Measurements from ENCODE around the gene PPP3CA. TPM values are rescaled to one million over a fixed set of nuclear protein-coding genes. Genes with fewer than 3 reads are reported as not detected.

Gene PPP3CA
- total and polyA plus RNA-seq, 2 donors (not counting 1 experiment from before 2014, with no cell fraction given) = 66.4 to 79.3 TPM

DNA sequence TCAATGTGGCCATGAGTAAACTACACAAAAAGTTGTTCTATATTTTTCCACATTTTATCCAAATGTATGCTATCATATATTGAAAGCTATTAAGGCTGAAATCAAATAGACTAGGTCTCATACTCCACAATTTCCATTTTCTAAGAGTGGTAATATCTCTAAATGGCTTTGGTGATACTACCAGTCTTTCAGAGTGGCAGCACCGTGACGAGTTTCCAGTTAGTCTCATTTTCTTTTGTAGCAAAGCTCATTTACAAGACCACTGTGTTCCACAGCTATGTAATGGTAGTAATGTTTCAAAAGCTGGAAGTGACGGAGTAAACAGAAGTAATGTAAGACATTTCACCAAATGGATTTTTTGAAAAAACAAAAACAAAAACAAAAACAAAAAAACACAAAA lies 228.2 kb downstream of the PPP3CA start:
- Histone ChIP-seq H3K9ac (ENCODE audit: insufficient read depth, low read length) (no peak overlapping the region), H3K9me3 (ENCODE audit: control insufficient read depth, insufficient read depth, low read depth, low read length) (no peaks in the 10 kb centered on the region), H2AFZ (ENCODE audit: low read length) (no peak overlapping the region), H3K79me2 (ENCODE audit: control insufficient read depth, insufficient read depth, low read length) (no peaks in the 10 kb centered on the region), H3K36me3 (ENCODE audit: control insufficient read depth, insufficient read depth, low read length) (no peaks in the 10 kb centered on the region), H3K4me1 (ENCODE audit: control insufficient read depth, extremely low read depth, insufficient read depth, low read length) (no peaks in the 10 kb centered on the region), H3K27me3 (ENCODE audit: control insufficient read depth, insufficient read depth, low read length) (no peaks in the 10 kb centered on the region), H4K20me1 (ENCODE audit: control insufficient read depth, extremely low read depth, insufficient read depth, low read length) (no peaks in the 10 kb centered on the region), H3K27ac (ENCODE audit: insufficient read depth, low read length) (no peak overlapping the region), H3K4me3 (replicated peaks in 1 of 4; ENCODE audit: control extremely low read depth in 1 of 4, insufficient read depth in 1 of 4, low read depth in 3 of 4, low read length in 4 of 4) (no peak overlapping the region), H3K4me2 (ENCODE audit: extremely low read depth, insufficient read depth, low read length) (no peak overlapping the region)
- DNase-seq (ENCODE audit: low read depth in 2 of 2) = no peak
- TF ChIP-seq, protein P1, sequence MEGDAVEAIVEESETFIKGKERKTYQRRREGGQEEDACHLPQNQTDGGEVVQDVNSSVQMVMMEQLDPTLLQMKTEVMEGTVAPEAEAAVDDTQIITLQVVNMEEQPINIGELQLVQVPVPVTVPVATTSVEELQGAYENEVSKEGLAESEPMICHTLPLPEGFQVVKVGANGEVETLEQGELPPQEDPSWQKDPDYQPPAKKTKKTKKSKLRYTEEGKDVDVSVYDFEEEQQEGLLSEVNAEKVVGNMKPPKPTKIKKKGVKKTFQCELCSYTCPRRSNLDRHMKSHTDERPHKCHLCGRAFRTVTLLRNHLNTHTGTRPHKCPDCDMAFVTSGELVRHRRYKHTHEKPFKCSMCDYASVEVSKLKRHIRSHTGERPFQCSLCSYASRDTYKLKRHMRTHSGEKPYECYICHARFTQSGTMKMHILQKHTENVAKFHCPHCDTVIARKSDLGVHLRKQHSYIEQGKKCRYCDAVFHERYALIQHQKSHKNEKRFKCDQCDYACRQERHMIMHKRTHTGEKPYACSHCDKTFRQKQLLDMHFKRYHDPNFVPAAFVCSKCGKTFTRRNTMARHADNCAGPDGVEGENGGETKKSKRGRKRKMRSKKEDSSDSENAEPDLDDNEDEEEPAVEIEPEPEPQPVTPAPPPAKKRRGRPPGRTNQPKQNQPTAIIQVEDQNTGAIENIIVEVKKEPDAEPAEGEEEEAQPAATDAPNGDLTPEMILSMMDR (conservative IDR thresholded peaks at IDR 0.05 in 1 of 2, IDR thresholded peaks at IDR 0.05 in 1 of 2; ENCODE audit: low read depth in 1 of 2, low read length in 2 of 2) = no peak
- TF ChIP-seq EZH2 (IDR thresholded peaks at IDR 0.05; ENCODE audit: low read length, missing control alignments) = no peak

DNA sequence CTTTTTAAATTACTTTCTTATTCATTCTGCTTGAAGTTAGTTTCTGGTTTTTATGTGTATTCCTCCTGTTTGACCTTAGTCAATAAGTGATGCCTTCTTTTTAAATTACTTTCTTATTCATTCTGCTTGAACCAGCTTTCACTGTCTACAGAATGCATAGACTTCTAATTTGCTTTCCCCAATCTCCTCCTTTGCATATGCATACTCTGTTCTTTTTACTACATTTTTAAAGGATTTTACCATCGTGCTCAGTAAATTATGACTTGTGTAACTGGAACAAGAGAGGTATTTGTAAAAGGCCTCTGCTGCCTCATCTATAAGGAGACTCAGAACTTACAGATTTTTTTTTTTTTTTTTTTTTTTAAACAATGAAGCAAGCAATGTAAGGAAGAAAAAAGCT lies 228.7 kb downstream of the PPP3CA start:
- Histone ChIP-seq H3K9ac (ENCODE audit: insufficient read depth, low read length) (no peak overlapping the region), H3K9me3 (ENCODE audit: control insufficient read depth, insufficient read depth, low read depth, low read length) (no peaks in the 10 kb centered on the region), H3K4me2 (ENCODE audit: extremely low read depth, insufficient read depth, low read length) (no peak overlapping the region), H3K27ac (ENCODE audit: insufficient read depth, low read length) (no peak overlapping the region), H3K79me2 (ENCODE audit: control insufficient read depth, insufficient read depth, low read length) (no peaks in the 10 kb centered on the region), H4K20me1 (ENCODE audit: control insufficient read depth, extremely low read depth, insufficient read depth, low read length) (no peaks in the 10 kb centered on the region), H2AFZ (ENCODE audit: low read length) (no peak overlapping the region), H3K4me3 (replicated peaks in 1 of 4; ENCODE audit: control extremely low read depth in 1 of 4, insufficient read depth in 1 of 4, low read depth in 3 of 4, low read length in 4 of 4) (no peak overlapping the region), H3K36me3 (ENCODE audit: control insufficient read depth, insufficient read depth, low read length) (no peaks in the 10 kb centered on the region), H3K27me3 (ENCODE audit: control insufficient read depth, insufficient read depth, low read length) (no peaks in the 10 kb centered on the region), H3K4me1 (ENCODE audit: control insufficient read depth, extremely low read depth, insufficient read depth, low read length) (no peaks in the 10 kb centered on the region)
- TF ChIP-seq, protein P1 (conservative IDR thresholded peaks at IDR 0.05 in 1 of 2, IDR thresholded peaks at IDR 0.05 in 1 of 2; ENCODE audit: low read depth in 1 of 2, low read length in 2 of 2) = no peak
- TF ChIP-seq EZH2 (IDR thresholded peaks at IDR 0.05; ENCODE audit: low read length, missing control alignments) = no peak
- no peak for DNase-seq (ENCODE audit: low read depth in 2 of 2)

DNA sequence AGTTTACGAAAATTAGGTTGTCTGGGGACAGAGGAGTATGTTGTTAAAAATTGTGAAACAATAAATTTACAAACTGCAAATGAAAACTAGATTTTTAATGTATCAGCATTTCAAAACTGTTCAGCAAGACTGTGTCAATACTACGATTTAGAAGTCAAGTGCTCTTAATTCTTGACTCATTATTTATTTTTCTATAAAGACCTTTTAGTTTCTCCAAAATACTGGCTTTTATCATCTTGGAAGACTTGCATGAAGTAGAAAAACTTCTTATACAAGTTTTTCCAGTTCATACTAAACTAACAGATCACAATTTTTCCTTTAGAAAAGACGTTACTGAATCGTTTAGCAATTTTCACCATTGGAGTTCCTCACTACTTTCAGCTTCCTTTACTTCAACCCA lies 231.4 kb downstream of the PPP3CA start:
- H3K9me3 ChIP-seq (ENCODE audit: control insufficient read depth, insufficient read depth, low read depth, low read length) = no peaks in the 10 kb centered on the region
- H3K4me2 ChIP-seq (ENCODE audit: extremely low read depth, insufficient read depth, low read length) = no peak overlapping the region
- no peaks in the 10 kb centered on the region for H3K27me3 ChIP-seq (ENCODE audit: control insufficient read depth, insufficient read depth, low read length)
- H3K9ac ChIP-seq (ENCODE audit: insufficient read depth, low read length) = no peak overlapping the region
- H3K4me1 ChIP-seq (ENCODE audit: control insufficient read depth, extremely low read depth, insufficient read depth, low read length) = no peaks in the 10 kb centered on the region
- TF ChIP-seq, protein P1 (conservative IDR thresholded peaks at IDR 0.05 in 1 of 2, IDR thresholded peaks at IDR 0.05 in 1 of 2; ENCODE audit: low read depth in 1 of 2, low read length in 2 of 2) = no peak
- TF ChIP-seq EZH2 (IDR thresholded peaks at IDR 0.05; ENCODE audit: low read length, missing control alignments) = no peak
- no peak overlapping the region for H3K27ac ChIP-seq (ENCODE audit: insufficient read depth, low read length)
- H2AFZ ChIP-seq (ENCODE audit: low read length) = no peak overlapping the region
- H3K79me2 ChIP-seq (ENCODE audit: control insufficient read depth, insufficient read depth, low read length) = no peaks in the 10 kb centered on the region
- no peak for DNase-seq (ENCODE audit: low read depth in 2 of 2)
- no peaks in the 10 kb centered on the region for H4K20me1 ChIP-seq (ENCODE audit: control insufficient read depth, extremely low read depth, insufficient read depth, low read length)
- H3K36me3 ChIP-seq (ENCODE audit: control insufficient read depth, insufficient read depth, low read length) = no peaks in the 10 kb centered on the region
- H3K4me3 ChIP-seq (replicated peaks in 1 of 4; ENCODE audit: control extremely low read depth in 1 of 4, insufficient read depth in 1 of 4, low read depth in 3 of 4, low read length in 4 of 4) = no peak overlapping the region
